ENCODE results near the gene USP6NL.

The USP6NL gene

GRCh38 chr10:11407939-11408338 lies 203.5 kb downstream of the USP6NL start:
- peak in 1 of 2 donors; percentile 38 for DNase-seq

- no peak for DNase-seq
Observed at GRCh38 chr10:11406746-11407145, 204.7 kb downstream of the USP6NL start.

GRCh38 chr10:11404901-11405300 lies 206.5 kb downstream of the USP6NL start:
- no peak for DNase-seq
